Measurements from ENCODE around the gene CAPN2.

- no peak for TF ChIP-seq CTCF (IDR thresholded peaks at IDR 0.05)
- no peak for TF ChIP-seq POLR2A (IDR thresholded peaks at IDR 0.05)
These were observed 11.1 kb downstream of the CAPN2 start for GRCh38 chr1:223723351-223723904.

Measured in suprapubic skin (tissue), 3 donors.